Measurements from ENCODE around the gene PRR22.
A peak's percentile ranks its signal among the peaks of the same experiment; 100 is the strongest.

DNA sequence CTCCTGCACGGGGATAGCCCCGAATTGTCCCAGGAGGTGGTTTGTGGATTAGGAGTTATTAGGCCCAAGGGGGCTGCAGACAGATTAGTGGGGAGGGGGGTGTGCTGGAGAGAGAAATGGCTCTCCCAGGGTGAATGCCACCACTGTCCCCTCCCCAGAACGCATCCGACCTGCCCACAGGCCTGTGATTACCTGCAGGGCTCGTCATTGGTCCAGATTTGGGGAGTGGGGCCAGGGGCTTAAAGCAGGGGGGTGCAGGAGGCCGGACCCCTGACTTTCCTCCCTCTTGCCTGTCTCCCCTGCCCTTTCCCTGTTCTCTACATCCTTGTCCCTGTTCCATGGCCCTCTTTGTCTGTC lies 21.6 kb upstream of the PRR22 start:
- TF ChIP-seq POLR2A (IDR thresholded peaks at IDR 0.05) = no peak
- TF ChIP-seq, protein P1, sequence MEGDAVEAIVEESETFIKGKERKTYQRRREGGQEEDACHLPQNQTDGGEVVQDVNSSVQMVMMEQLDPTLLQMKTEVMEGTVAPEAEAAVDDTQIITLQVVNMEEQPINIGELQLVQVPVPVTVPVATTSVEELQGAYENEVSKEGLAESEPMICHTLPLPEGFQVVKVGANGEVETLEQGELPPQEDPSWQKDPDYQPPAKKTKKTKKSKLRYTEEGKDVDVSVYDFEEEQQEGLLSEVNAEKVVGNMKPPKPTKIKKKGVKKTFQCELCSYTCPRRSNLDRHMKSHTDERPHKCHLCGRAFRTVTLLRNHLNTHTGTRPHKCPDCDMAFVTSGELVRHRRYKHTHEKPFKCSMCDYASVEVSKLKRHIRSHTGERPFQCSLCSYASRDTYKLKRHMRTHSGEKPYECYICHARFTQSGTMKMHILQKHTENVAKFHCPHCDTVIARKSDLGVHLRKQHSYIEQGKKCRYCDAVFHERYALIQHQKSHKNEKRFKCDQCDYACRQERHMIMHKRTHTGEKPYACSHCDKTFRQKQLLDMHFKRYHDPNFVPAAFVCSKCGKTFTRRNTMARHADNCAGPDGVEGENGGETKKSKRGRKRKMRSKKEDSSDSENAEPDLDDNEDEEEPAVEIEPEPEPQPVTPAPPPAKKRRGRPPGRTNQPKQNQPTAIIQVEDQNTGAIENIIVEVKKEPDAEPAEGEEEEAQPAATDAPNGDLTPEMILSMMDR (IDR thresholded peaks at IDR 0.05) = peak in 1 of 7 experiments; percentile 4
